Lung (tissue), 12 donors: ENCODE measurements around the gene ADAMTSL1. TPM values are rescaled to one million over a fixed set of nuclear protein-coding genes. Genes with fewer than 3 reads are reported as not detected.

Experiments used
- ATAC-seq: fragments of 200-7000 bp; cut with Tn5 transposase; one replicate; pipeline ENCODE4 v1.9.1; 2020; ENCODE audit warnings: moderate number of reproducible peaks; ENCODE audit not compliant: insufficient read depth, low FRiP score
- DNase-seq, 3 donors: peaks; one replicate each; pipeline ENCODE4 v3.0.0-alpha.2; 2013 to 2017
- H3K27ac ChIP-seq, 2 donors: one replicate each; pipeline ENCODE4 v1.5.1; 2013; ENCODE audit warnings: mild to moderate bottlenecking in 2 of 2, moderate library complexity in 2 of 2, control low read depth in 1 of 2, inconsistent platforms in 1 of 2, low read depth in 1 of 2, low read length in 1 of 2
- H3K27me3 ChIP-seq, 3 donors: one replicate each; pipeline ENCODE4 v1.5.1; 2013; ENCODE audit warnings: low read length in 2 of 3; ENCODE audit not compliant: control insufficient read depth in 3 of 3, insufficient read depth in 3 of 3
- H3K36me3 ChIP-seq, 4 donors: one replicate each; pipeline ENCODE4 v1.5.1; 2013; ENCODE audit warnings: low read length in 4 of 4, mild to moderate bottlenecking in 1 of 4, moderate library complexity in 1 of 4; ENCODE audit not compliant: control insufficient read depth in 4 of 4, insufficient read depth in 4 of 4
- H3K4me1 ChIP-seq, 5 donors: one replicate each; pipeline ENCODE4 v1.5.1; 2013; ENCODE audit warnings: low read length in 5 of 5, mild to moderate bottlenecking in 2 of 5, moderate library complexity in 1 of 5; ENCODE audit not compliant: control insufficient read depth in 5 of 5, insufficient read depth in 5 of 5
- H3K4me3 ChIP-seq: one replicate; pipeline ENCODE4 v1.5.1; 2013; ENCODE audit warnings: mild to moderate bottlenecking, control low read depth, moderate library complexity
- H3K9ac ChIP-seq, 2 donors: one replicate each; pipeline ENCODE4 v1.5.1; 2013; ENCODE audit warnings: low read length in 2 of 2, control low read depth in 1 of 2; ENCODE audit not compliant: insufficient read depth in 1 of 2
- H3K9me3 ChIP-seq, 4 donors: one replicate each; pipeline ENCODE4 v1.5.1; 2013; ENCODE audit warnings: low read length in 3 of 4, mild to moderate bottlenecking in 1 of 4, moderate library complexity in 1 of 4; ENCODE audit not compliant: control insufficient read depth in 4 of 4, insufficient read depth in 3 of 4
- WGBS, 2 donors: extraction: QIAGEN DNeasy Blood & Tissue Kit; methylation state at CpG; one replicate each; pipeline ENCODE4 v1.1.7; 2013; 5-methylcytosine and 5-hydroxymethylcytosine counted together
- polyA plus RNA-seq, 2 donors: library from polyadenylated mRNA; stranded (reverse); fragments of 200-250 nt; gene quantifications; one replicate each; pipeline ENCODE4 v1.2.1, GENCODE V29; 2013
- total RNA-seq, 2 donors: library from RNA; depleted of rRNA in 1 of 2; stranded (reverse); fragments of >200 nt in 1 of 2; gene quantifications; one replicate each; pipeline ENCODE4 v1.2.1, GENCODE V29; 2014 to 2021
- TF ChIP-seq, protein P1 (sequence below): IDR thresholded peaks from 2 replicates; pipeline ENCODE4 v1.5.1; 2012; ENCODE audit warnings: mild to moderate bottlenecking; ENCODE audit errors: control extremely low read depth, extremely low read depth
- donor health status: control.
- donor health status: control.
- donor health status: Bipolar disorder and iron deficiency.
- donor health status: healthy.
- donor health status: DM: yes; HTN: yes; CAD: no.

ADAMTSL1 gene
- total and polyA plus RNA-seq, 4 donors: 0.25 to 36.2 (median 1.4) TPM

DNA sequence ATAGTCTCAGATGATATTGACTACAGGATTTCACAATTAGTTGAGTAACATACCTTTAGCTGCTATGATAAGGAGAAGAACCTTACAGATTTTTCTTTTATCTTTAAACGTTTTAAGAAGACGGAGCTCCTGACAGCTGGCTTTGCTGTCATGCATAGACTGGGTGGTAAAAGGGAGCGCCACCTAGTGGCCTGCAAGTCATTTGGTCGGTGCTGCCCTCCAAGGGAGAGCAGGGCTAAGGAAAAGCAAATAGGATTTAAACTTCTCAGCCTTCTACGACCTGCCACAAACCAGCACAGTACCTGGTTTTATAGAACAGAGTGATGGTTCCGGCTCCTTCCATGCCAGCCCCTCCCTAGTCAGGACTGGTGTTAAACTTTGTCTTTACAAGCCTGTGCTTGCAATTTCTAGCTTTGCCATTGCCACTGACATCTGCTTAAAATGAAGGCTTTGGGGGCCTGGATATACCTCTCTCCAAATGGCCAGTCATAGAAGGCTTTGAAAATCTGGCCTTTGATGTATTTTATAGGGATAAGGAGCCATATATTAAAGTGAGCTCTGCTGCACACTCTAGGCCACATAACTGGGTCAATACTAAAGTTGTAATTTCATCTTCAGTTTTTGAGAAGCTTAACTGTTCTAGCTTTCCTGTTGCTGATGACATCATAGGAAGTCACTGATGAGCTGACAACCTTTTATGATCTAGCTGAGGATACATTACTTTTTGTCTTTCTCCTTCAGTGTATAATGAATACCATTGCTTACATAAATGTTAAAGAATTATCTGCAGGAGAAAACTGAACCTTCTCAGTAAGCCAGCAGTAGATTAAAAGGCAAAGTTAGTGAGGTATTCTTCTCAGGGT is 31.1 kb upstream of the ADAMTSL1 start:
- peak; percentile 76 to 86 (median 79) for DNase-seq
- TF ChIP-seq, protein P1, sequence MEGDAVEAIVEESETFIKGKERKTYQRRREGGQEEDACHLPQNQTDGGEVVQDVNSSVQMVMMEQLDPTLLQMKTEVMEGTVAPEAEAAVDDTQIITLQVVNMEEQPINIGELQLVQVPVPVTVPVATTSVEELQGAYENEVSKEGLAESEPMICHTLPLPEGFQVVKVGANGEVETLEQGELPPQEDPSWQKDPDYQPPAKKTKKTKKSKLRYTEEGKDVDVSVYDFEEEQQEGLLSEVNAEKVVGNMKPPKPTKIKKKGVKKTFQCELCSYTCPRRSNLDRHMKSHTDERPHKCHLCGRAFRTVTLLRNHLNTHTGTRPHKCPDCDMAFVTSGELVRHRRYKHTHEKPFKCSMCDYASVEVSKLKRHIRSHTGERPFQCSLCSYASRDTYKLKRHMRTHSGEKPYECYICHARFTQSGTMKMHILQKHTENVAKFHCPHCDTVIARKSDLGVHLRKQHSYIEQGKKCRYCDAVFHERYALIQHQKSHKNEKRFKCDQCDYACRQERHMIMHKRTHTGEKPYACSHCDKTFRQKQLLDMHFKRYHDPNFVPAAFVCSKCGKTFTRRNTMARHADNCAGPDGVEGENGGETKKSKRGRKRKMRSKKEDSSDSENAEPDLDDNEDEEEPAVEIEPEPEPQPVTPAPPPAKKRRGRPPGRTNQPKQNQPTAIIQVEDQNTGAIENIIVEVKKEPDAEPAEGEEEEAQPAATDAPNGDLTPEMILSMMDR: peak; percentile 39
- ATAC-seq: peak; percentile 88
- 9 to 12% methylated on average over 6 of the region's 6 CpGs for WGBS, 2 donors
- Histone ChIP-seq H3K9ac (no peak overlapping the region), H3K27me3 (no peaks in the 10 kb centered on the region), H3K9me3 (no peaks in the 10 kb centered on the region), H3K4me1 (peaks cover 2 to 15% (median 8%) of the 10 kb centered on the region in 5 donors), H3K36me3 (no peaks in the 10 kb centered on the region), H3K4me3 (no peak overlapping the region), H3K27ac (no peak overlapping the region)

DNA sequence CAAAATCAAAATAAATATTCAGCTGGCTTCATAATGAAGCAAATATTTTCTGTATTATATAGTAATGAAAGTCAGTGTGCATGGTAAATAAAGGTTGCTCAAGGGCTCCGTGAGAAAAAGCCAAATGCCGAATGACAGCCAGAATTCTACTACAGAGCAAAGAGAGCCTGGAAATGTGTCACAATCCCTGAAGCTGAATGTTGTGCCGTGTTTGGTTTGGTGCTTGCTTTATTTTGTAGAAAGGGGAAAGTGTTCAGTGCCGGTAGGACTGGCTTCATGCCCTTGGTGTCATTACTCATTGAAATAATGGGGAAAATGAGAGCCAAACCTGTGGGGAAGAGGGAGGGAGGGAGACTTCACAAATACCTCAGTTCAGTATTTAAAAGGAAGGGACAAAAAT is 26.8 kb upstream of the ADAMTSL1 start:
- ATAC-seq (peak; percentile 42), DNase-seq (no peak)
- no peaks in the 10 kb centered on the region for H3K9me3 ChIP-seq
- H3K4me1 ChIP-seq: peaks cover 0 to 8% (median 3%) of the 10 kb centered on the region in 5 donors
- WGBS, 2 donors: 45 to 76% methylated on average over 4 of the region's 4 CpGs
- no peak overlapping the region for H3K9ac ChIP-seq
- no peak overlapping the region for H3K27ac ChIP-seq
- H3K4me3 ChIP-seq: no peak overlapping the region
- TF ChIP-seq, protein P1: no peak
- no peaks in the 10 kb centered on the region for H3K27me3 ChIP-seq
- H3K36me3 ChIP-seq: no peaks in the 10 kb centered on the region

DNA sequence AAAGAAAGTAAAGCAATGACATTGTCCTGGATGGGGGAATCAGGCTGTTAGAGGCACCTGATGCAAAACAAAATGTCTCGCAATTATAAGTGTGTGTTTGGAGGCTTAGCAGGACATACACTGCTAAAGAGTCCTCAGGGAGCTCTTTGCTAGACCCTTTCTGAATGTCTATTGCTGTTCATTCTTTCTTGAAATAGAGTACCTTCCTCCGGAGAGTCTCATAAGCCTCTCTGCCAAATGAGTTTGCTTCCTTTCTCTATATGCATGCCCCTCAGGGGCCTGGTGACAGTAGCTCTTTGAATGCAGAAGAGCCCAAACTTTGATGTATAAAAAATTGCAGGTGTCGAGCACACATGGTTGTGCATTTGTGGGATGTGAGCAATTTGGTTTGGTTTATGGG is 26.4 kb upstream of the ADAMTSL1 start:
- H3K27ac ChIP-seq: no peak overlapping the region
- 74 to 79% methylated on average over 3 of the region's 3 CpGs for WGBS, 2 donors
- DNase-seq (no peak), ATAC-seq (no peak)
- H3K4me1 ChIP-seq: peaks cover 0 to 8% (median 3%) of the 10 kb centered on the region in 5 donors
- TF ChIP-seq, protein P1: no peak
- H3K9ac ChIP-seq: no peak overlapping the region
- H3K36me3 ChIP-seq: no peaks in the 10 kb centered on the region
- H3K9me3 ChIP-seq: no peaks in the 10 kb centered on the region
- no peak overlapping the region for H3K4me3 ChIP-seq
- H3K27me3 ChIP-seq: no peaks in the 10 kb centered on the region
